G401.6 (cell line): ENCODE data around the gene USP37.
A peak's percentile ranks its signal among the peaks of the same experiment; 100 is the strongest.
"Not testable (repeated sequence)": the region's sequence is repeated elsewhere in the genome, so short reads cannot be mapped to it uniquely, and the experiment has no call there.

ENCODE experiments used
- FAIRE-seq: peaks from 2 replicates; lab custom pipeline; 2012; peaks lifted over from hg19 to GRCh38; lab: Jason Lieb, UNC

USP37 gene

DNA sequence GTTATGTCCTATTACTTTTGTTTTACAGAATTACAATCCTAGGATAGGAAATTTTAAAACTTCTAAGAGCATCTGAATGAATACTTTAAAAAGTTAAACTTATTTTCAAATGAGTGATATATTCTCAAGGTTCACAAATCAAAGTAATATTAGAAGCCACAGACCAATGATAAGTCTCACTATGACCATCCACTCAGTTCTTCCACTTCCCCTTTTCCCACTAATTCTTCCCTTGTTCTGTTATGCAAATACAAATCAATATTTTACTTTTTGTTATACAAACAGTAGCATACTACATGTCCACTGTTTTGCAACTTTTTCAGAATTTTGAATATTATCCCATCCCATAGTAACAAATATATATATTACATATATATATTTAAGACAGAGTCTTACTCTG, 20.2 kb downstream of the USP37 start:
- no peak for FAIRE-seq

DNA sequence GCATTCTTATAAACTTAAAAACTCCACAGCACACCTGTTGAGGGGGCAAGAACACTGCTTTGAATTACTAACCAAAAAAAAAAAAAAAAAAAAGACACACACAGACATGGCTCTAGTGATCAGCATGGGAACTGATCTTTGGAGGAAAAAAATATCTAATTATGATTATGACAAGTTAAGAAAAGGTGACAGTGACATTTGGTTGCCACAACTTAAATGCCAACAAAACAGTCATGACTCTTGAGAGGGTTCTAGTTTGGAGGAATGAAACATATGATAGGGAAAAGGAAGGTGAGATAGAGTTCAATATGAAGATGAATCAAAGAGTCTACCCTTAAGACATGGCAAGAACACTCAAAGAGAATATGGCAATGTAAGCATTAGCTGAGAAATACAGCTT, 20.6 kb downstream of the USP37 start:
- FAIRE-seq = no peak

DNA sequence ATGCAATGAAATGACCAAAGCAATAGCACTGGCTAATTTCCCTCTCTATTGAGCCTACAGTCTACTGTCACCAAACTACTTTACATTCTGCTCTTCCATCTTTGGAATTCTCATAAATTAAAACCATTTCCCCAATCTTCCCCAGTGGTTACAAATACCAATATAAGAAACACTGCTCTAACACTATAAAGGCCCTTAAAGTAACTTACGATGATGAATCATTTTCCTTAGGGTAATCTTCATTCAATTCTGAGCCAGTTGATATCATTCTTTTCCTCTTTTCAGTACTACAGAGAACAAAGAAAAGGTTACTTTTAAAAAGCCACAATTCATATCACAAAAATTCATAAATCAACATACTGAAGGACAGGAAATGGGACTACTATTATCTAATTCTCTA, 22.1 kb downstream of the USP37 start:
- FAIRE-seq = no peak

DNA sequence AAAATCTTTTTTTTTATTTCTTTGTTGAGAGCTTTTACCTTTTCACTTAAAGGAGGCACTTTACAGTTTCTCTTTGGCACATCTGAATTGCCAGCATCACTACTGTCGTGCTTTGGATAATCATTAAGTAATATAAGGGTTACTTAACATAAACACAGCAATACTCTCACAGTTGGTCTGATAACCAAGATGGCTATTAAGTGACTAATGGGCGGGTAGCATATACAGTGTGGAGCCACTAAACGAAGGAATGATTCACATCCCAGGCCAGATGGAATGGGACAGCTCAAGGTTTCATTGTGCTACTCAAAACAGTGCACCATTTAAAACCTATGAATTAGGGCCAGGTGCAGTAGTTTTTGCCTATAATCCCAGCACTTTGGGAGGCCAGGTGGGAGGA, 28.1 kb downstream of the USP37 start:
- no peak for FAIRE-seq

DNA sequence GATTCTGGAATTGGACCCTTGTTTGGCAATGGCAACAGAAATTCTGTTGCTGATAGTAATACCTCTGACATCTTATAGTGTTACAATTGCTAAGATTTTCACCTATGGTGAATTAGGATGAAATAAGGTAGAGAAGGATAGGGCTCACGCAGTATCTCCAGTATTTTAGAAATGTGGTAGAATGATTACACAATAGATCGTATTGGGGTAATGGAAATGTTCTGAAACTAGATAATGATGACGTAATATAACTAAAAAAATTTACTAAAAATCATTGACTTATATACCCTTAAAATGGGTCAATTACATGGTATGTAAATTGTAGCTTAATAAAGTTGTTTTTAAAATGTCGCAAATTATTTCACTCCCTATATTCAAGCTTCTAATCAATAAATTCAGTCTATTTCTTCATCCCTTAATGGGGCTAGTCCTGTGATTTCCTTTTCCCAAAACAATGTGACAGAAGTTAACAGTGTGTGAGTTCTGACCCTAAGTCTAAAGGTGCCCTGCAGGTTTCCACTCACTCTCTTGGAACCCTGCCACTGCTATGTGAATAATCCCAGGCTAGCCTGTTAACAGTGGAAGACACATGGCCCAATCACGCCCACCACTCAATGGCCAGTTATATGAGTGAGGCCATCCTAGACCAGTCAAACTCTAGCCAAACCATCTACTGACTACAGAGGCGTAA, 31.2 kb downstream of the USP37 start:
- no peak for FAIRE-seq

DNA sequence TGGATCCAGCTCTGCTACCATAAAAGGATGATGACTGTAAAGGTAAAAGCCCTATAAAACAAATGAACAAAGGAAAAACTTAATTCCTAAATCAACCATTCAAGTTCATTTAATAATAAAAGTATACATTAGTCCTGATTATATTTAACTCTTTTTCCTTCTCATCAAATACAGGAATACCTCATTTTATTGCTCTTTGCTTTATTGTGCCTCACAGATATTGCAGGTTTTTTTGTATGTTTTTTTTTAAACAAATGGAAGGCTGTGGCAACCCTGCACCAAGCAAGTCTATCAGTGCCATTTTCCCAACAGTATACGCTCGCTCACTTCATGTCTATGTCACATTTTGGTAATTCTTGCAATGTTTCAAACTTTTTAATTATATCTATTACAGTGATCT, 38.2 kb downstream of the USP37 start:
- FAIRE-seq = peak; percentile 84

DNA sequence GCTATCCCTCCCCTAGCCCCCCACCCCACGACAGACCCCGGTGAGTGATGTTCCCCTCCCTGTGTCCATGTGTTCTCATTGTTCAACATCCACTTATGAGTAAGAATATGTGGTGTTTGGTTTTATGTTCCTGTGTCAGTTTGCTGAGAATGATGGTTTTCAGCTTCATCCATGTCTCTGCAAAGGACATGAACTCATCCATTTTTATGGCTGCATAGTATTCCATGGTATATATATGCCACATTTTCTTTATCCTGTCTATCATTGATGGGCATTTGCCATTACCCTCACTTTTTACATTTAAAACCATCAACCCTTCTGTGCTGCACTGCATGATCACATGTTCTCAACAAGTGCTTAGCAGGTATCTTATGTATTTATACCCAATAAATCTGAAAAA, 39.7 kb downstream of the USP37 start:
- not testable (repeated sequence) for FAIRE-seq

DNA sequence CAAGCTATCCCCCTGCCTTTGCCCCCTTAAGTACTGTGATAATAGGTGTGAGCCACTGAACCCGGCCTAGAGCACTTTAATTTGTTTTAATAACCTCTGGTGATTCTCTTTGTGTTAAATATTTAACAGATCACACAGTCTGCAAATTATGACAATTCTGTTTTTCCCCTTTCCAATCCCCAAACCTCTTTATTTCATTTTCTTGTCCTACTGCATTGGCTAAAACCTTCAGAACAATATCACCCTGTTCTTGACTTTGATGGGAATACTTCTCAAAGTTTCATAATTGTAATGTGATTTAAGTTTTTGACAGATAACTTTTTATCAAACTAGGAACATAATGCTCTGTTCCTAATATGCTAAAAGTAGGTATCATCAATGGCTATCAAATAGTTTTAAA, 44.5 kb downstream of the USP37 start:
- FAIRE-seq = no peak

DNA sequence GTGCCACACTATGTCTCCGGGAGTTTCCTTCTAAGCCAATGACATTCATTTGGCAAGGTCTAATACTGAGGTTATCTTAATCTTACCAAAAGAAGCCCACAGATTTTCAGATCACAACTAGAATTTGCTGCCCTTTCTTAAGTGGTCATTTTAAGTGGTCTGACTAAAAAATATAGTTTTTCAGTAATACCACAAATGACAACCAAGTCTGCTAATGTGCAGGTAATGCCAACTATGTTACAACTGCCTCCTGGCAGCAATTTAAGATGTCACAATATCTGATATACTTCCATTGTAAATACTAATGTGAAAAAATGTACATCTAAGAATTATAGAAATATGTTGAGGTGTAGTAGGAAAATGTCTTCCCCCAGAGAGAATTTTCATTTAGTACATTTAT, 49.3 kb downstream of the USP37 start:
- FAIRE-seq = no peak

DNA sequence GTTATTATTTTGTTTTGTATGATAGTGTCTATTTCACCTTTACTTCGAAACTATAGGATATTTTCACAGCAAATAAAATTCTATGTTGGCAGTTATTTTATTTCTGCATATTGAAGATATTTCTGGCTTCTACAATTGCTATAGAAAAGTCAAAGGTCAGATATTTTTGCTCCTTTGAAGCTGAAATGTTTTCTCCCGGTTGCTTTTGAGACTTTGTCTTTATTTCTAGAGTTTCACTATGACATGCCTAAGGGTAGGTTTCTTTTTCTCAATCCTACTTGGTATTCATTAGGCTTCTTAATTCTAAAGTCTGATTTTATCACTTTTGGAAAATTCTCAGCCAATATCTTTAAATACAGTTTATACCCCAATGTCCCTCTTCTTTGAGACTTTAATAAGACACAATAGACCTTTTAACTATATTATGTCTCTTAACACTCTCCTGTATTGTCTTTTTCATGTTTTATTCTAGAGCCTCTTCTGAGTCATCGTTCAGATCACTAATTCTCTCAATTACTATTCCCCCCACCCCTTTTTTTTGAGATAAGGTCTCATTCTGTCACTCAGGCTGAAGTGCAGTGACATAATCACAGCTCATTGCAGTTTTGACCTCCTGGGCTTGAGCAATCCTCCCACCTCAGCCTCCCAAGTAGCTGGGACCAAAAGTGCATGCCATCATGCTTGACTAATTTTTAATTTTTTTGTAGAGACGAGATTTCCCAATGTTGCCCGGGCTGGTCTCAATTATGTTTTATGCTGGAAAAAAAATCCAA, 50.5 kb downstream of the USP37 start:
- no peak for FAIRE-seq

DNA sequence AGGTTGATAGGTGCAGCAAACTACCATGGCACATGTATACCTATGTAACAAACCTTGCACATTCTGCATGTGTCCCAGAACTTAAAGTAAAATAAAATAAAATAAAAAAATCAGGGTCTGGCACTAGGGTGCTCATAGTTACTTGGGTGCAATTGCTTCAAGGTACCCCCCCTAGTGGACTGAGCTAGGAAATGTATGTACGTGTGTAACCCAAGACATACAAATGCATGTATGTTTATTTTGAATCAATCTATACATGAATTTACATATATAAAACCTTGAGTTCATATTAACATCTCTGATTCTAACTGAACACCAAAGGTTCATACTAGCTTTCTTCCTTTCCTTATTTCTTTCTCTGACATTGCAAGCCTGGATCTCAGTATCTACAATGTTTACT, 51.5 kb downstream of the USP37 start:
- FAIRE-seq = no peak

DNA sequence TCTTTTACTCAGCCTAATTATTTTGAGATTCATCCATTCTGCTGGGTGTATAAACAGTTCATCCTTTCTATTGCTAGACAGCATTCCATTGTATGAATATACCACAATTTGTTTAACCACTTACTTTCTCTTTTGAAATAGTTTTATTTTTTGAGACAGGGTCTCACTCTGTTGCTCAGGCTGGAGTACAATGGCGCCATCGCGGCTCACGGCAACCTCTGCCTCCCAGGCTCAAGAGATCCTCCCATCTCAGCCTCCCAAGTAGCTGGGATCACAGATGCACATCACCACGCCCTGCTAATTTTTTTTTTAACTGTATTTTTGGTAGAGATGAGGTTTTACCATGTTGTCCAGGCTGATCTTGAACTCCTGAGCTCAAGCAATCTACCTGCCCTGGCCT, 54.5 kb downstream of the USP37 start:
- FAIRE-seq = no peak

DNA sequence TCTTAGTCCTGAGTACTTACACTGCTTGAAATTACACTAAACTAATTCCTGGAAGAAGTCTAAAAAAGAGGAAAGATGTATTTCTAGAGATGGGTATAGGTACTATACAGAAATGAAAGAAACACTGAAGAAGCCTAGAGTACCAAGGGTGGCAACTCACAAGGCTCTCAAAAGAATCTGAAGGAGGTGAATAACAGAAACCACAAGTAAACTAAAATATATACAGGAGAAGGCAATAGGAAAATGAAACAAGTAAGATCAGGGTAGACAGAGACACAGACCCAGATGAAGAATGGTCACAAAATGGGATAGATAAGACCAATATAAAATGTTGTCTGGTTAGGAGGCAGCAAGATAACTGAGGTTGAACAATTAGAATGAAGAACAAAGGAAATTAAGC, 59.9 kb downstream of the USP37 start:
- peak; percentile 34 for FAIRE-seq

DNA sequence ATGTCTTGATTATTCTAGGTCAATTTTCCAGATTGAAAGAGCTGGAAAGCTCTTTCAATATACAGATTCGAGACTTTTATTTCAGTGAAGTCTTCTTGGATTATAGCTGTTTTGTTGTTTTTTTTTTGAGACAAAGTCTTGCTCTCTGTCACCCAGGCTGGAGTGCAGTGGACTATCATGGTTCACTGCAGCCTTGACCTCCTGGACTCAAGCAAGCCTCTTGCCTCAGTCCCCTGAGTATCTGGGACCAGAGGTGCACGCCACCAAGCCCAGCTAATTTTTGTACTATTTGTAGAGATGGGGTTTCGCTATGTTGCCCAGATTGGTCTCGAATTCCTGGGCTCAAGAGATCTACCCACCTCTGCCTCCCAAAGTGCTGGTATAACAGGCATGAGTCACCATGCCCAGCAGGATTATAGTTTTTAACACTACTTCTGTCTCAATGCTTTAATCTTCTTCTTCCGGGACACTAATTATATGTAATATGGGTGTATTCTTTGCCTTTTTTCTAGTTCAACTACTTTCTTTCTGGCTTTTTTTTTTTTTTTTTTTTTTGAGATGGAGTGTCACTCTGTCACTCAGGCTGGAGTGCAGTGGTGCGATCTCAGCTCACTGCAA, 62.3 kb downstream of the USP37 start:
- FAIRE-seq = no peak

DNA sequence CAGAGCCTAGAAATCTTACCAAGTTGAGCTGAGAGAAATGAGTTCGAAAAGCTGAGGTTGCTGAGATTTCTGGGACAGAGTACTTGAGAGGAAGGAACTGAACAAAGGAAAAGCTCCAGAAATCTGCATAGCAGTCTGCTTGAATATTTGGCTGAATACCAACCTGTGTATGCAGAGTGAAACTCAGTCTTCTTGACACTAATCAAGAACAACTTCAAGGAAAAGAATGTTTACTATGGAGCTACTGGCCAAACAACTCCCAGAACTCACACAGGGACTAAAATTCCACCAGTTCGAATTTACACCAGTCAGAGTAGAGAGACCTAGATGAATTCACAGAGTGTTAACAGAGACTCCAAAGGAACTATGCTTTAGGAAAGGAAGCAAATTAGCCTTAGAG, 66.5 kb downstream of the USP37 start:
- FAIRE-seq = no peak

DNA sequence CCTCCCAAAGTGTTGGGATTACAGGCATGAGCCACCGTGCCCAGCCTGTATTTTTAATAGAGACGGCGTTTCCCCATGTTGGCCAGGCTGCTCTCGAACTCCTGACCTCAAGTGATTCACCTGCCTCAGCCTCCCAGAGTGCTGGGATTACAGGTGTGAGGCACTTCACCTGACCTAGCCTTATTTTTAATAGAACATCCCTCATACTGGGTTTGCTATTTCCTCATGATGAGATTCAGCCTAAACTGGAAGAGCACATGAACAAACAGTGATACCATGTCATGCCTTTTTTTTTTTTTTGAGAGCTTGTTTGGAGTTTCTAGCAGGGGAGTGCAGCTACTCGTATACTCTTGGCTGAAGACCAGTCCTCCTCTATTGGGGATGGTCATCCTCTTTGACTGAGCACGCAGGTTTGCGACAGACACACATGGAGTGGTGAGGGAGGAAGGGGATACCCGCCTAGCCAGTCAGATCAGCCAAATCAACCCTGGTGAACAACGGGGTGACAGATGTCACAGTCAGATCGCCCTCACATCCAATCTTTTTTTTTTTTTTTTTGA, 67.6 kb downstream of the USP37 start:
- no peak for FAIRE-seq

DNA sequence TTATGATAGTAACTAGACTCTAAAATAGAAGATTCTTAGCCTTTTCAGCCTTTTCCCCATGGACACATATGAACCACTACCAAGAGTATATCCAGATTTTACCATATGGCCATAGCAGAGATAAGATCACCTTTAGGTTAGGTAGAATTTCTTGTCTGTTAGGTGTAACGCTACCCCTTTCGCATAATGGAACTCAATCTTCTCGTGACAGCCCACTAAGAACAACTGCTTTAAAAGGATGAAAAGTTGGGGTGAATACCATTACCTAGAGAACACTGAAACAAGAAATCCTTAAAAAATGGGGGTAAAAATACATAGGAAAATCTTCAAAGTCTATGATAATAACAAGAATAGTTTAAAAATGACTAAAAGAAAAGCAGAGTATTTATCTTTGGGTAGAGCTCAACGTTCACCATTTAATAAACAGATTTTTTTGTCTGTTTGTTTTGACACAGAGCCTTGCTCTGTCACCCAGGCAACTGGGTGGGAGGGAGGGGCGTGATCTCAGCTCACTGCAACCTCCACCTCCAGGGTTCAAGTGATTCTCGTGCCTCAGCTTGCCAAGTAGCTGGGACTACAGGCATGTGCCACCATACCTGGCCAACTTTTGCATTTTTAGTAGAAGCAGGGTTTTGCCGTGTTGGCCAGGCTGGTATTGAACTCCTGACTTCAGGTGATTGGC, 82.0 kb downstream of the USP37 start:
- FAIRE-seq = no peak

DNA sequence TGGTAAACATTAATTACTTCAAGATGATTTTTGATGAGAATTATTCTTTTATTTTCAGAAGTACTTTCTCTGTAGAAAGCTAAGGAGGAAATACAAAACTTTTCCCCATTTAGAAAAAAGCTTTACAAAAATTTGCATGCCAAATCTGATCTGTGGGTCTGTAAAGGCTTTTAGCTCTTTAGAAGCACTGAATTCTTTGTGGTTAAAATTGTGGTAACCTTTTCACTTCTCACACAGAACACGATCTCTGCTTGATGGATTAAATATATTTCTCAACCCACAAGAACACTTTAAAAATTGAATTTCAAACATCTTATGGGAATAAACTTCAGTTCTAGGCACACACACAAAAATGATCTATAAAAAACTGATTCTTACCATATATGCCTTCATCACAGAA, 85.5 kb downstream of the USP37 start:
- no peak for FAIRE-seq

DNA sequence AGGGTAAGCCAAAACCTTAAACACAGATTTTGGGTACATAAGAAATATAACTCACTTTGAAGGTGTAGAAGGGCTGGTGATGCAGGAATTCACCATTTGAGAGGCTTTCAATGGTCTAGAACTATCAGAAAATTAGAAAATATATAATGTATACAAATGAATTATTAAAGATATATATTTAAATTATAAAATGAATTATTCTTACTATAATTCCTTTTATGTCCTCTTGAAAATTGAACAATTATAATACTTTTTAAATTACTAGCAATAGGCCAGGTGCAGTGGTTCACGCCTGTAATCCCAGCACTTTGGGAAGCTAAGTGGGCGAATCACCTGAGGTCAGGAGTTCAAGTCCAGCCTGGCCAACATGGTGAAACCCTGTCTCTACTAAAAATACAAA, 88.6 kb downstream of the USP37 start:
- FAIRE-seq = no peak

DNA sequence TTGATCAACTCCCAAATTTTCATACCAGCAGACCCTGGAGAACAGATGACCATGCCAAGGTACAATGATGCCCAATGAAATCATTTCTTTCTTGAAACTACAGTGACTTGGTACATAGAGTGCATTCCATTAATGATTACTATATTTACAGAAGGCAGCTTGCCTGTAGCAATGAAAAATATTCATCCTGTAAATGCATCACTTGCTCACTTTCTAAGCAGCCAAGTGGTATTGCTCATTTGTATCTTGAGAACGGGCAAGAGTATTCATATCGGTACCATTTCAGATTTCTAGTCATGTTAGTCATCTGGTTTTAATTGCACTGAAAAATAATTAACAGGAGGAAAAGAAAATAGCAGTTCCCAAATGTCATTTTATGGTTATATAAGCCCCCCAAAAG, 89.6 kb downstream of the USP37 start:
- no peak for FAIRE-seq

DNA sequence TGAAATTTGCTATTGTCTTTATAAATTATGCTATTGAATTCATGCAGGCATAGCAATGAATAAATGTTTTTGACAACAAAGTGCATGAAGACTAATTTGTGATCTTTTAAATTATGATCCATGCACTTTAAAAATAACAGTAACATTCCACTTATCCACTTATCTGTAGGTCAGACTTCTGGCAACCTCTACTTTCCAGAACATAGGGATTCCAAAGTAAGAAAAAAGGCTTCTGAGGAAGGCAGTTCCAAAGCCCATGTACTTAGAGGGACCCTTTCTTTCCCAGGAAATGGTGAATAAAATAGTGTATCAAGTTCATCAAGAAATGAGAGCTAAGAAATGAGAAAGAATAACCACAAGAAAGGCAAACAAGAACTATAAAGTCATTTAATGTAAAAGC, 90.9 kb downstream of the USP37 start:
- no peak for FAIRE-seq

DNA sequence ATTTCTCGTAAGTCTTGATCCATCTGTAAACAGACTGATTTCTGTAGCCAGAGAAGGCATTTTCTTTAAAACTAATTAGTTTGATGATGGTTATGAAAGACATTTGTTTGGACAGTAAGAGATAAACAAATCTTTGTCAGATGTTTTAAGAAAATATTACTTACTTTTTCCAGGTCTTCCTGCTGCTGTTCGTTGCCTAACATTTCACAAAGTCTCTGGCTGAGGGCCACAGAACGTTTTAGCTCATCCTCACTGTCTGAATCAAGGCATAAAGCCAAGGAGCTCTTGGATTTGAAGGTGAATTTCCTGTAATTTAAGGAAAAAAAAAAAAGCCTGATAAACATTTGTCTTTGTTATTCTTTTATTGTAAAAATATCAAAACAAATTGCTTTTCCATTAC, 91.5 kb downstream of the USP37 start:
- FAIRE-seq = no peak

DNA sequence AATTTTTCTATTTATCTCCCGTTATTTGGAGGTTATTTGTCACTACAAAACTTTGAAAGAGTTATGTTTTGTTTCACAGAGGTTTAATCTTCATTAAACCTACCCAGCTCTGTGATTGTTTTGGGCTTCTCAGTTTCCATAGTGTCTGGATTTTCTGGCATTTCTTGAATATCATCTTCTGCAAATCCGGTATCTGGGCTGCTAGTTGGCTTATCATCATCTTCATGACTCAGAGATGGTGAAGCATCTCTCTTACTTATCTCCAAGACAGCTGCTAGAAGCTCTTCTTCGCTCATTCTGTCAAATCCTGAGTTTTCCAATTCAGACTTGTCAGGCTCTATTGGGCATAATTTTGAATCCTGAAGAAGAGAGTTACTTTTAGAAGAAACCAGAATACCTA, 93.6 kb downstream of the USP37 start:
- no peak for FAIRE-seq
